GM12878 (cell line): ENCODE data around the gene MAP1S. TPM values are rescaled to one million over a fixed set of nuclear protein-coding genes. Genes with fewer than 3 reads are reported as not detected.
A peak's percentile ranks its signal among the peaks of the same experiment; 100 is the strongest.

Source experiments
- ATAC-seq: fragments of 200-7000 bp; cut with Tn5 transposase; 3 replicates; pipeline ENCODE4 v1.9.1; 2020; ENCODE audit warnings: mild to moderate bottlenecking, moderate library complexity
- BruUV-seq: library from RNA; stranded (reverse); fragments of 400-500 nt; replicated peaks from 2 replicates; lab custom pipeline; 2021; lab: Mats Ljungman, UMichigan
- CTCF ChIA-PET: fragments of 300-600 bp; sonication (Branson Sonifier 250); formaldehyde crosslinking; extraction: SDS; loops from one replicate; lab custom pipeline; 2021; ENCODE audit warnings: inconsistent platforms; lab: Yijun Ruan, JAX
- POLR2A ChIA-PET: fragments of 350-600 bp; formaldehyde crosslinking; extraction: SDS; loops from one replicate; lab custom pipeline; 2021; ENCODE audit warnings: inconsistent platforms; lab: Charles Lee
- RAD21 ChIA-PET: fragments of 300-600 bp; sonication (Branson Sonifier 250); formaldehyde crosslinking; loops from one replicate; lab custom pipeline; 2023; ENCODE audit warnings: antibody characterized with exemption; ENCODE audit not compliant: unreplicated experiment; lab: Charles Lee
- SMC1A ChIA-PET: fragments of 300-600 bp; sonication (Branson Sonifier 250); formaldehyde crosslinking; loops from one replicate; lab custom pipeline; 2023; ENCODE audit not compliant: unreplicated experiment, uncharacterized antibody; lab: Charles Lee
- DNase-seq: peaks from one replicate; pipeline ENCODE4 v3.0.0-alpha.2; 2011; ENCODE audit warnings: low read depth, low spot score
- FAIRE-seq: peaks from 3 replicates; lab custom pipeline; 2011; peaks lifted over from hg19 to GRCh38; lab: Jason Lieb, UNC
- H2AFZ ChIP-seq: 2 replicates; pipeline ENCODE4 v1.6.0; 2011; ENCODE audit warnings: low read depth, low read length, control low read depth; ENCODE audit not compliant: control insufficient read depth
- H3K27ac ChIP-seq: 2 replicates; pipeline ENCODE4 v1.5.1; 2011; ENCODE audit warnings: control low read depth; ENCODE audit not compliant: control insufficient read depth, insufficient read depth
- H3K27me3 ChIP-seq, 2 experiments: replicated peaks in 1 of 2; 2 replicates each; pipeline versions ENCODE4 v1.6.0 to v1.6.1; 2011; ENCODE audit warnings: low read length in 1 of 2; ENCODE audit not compliant: control insufficient read depth in 2 of 2, insufficient read depth in 2 of 2
- H3K36me3 ChIP-seq, 2 experiments: 2 replicates each; pipeline ENCODE4 v1.5.1; 2011; ENCODE audit warnings: low read length in 1 of 2; ENCODE audit not compliant: control insufficient read depth in 2 of 2, insufficient read depth in 2 of 2
- H3K4me1 ChIP-seq: 2 replicates; pipeline ENCODE4 v1.6.1; 2011; ENCODE audit warnings: mild to moderate bottlenecking, low read length, moderate library complexity, mixed read lengths; ENCODE audit not compliant: control insufficient read depth, insufficient read depth
- H3K4me2 ChIP-seq: 2 replicates; pipeline ENCODE4 v1.6.0; 2011; ENCODE audit warnings: control low read depth; ENCODE audit not compliant: control insufficient read depth, insufficient read depth
- H3K4me3 ChIP-seq: fragments of 200-600 bp; sonication (generic); 2 replicates; pipeline ENCODE4 v1.5.1; 2016
- H3K79me2 ChIP-seq: 2 replicates; pipeline ENCODE4 v1.6.0; 2011; ENCODE audit warnings: low read length; ENCODE audit not compliant: control insufficient read depth, insufficient read depth
- H3K9ac ChIP-seq: 2 replicates; pipeline ENCODE4 v1.8.0; 2011; ENCODE audit warnings: low read length, control low read depth, mixed read lengths; ENCODE audit not compliant: control insufficient read depth, insufficient read depth
- H3K9me3 ChIP-seq: replicated peaks from 3 replicates; pipeline ENCODE4 v1.5.1; 2011; ENCODE audit warnings: mild to moderate bottlenecking, low read length; ENCODE audit not compliant: control insufficient read depth, insufficient read depth
- H4K20me1 ChIP-seq: 2 replicates; pipeline ENCODE4 v1.6.0; 2011; ENCODE audit not compliant: control insufficient read depth, insufficient read depth
- ATF7 ChIP-seq: fragments of 450-650 bp; IDR thresholded peaks from 2 replicates; pipeline ENCODE4 v1.6.1; 2016; ENCODE audit warnings: low read depth, mild to moderate bottlenecking
- BCL3 ChIP-seq: IDR thresholded peaks from 2 replicates; pipeline ENCODE4 v1.6.1; 2011; ENCODE audit warnings: borderline replicate concordance, low read depth, mild to moderate bottlenecking, moderate library complexity, low read length; ENCODE audit not compliant: insufficient read depth, poor library complexity, severe bottlenecking
- CREM ChIP-seq: IDR thresholded peaks from 2 replicates; pipeline ENCODE4 v1.6.1; 2014; ENCODE audit warnings: antibody characterized with exemption, low read depth
- JUND ChIP-seq: IDR thresholded peaks from 2 replicates; pipeline ENCODE4 v1.6.1; 2012; ENCODE audit warnings: low read depth, mild to moderate bottlenecking, low read length, improper control_type of control experiment, moderate library complexity
- MYB ChIP-seq: fragments of 150-350 bp; IDR thresholded peaks from 2 replicates; pipeline ENCODE4 v1.6.1; 2014; ENCODE audit warnings: mild to moderate bottlenecking, low read depth, low read length, borderline replicate concordance
- NFYB ChIP-seq: IDR thresholded peaks from 2 replicates; pipeline ENCODE4 v1.6.1; 2011; ENCODE audit warnings: low read depth, mild to moderate bottlenecking, low read length, improper control_type of control experiment, moderate library complexity; ENCODE audit not compliant: insufficient read depth
- NR2F1 ChIP-seq: fragments of 450-650 bp; conservative IDR thresholded peaks from 2 replicates; pipeline ENCODE4 v1.6.1; 2017; ENCODE audit warnings: mild to moderate bottlenecking
- POLR2AphosphoS5 ChIP-seq: IDR thresholded peaks from 2 replicates; pipeline ENCODE4 v1.6.1; 2011; ENCODE audit warnings: mild to moderate bottlenecking, low read length, inconsistent platforms
- TCF12 ChIP-seq: IDR thresholded peaks from 2 replicates; pipeline ENCODE4 v1.6.1; 2011; ENCODE audit warnings: low read depth, mild to moderate bottlenecking, low read length
- ZSCAN29 ChIP-seq: fragments of 450-650 bp; IDR thresholded peaks from 2 replicates; pipeline ENCODE4 v1.6.1; 2017; ENCODE audit warnings: mild to moderate bottlenecking, moderate library complexity
- WGBS: methylation state at CpG from one replicate; pipeline ENCODE4 v1.1.6; 2016; ENCODE audit warnings: low lambda C conversion rate; ENCODE audit not compliant: insufficient replicate concordance, insufficient coverage; ENCODE audit errors: missing lambda C conversion rate; 5-methylcytosine and 5-hydroxymethylcytosine counted together
- in situ Hi-C: fragments of 300-500 bp; cut with MboI; formaldehyde crosslinking; loops from 9 replicates; pipeline ENCODE4 v1.14.3; 2018; ENCODE audit warnings: mixed read lengths
- intact Hi-C: fragments of 100-400 bp; cut with micrococcal nuclease; formaldehyde crosslinking; loops from one replicate; pipeline ENCODE4 v1.14.2; 2022; ENCODE audit not compliant: unreplicated experiment
- polyA plus RNA-seq, 11 experiments: library from polyadenylated mRNA; depleted of rRNA in 4 of 11; unstranded in 6 of 11; stranded (reverse) in 5 of 11; fragments of >200 nt; fragmentation: Nextera tagmentation in 4 of 11; fragmentation: Illumina TruSeq in 1 of 11; extraction: Ambion mirVana in 4 of 11; extraction: Trizol in 1 of 11; gene quantifications; 1 replicate in 1 of 11; 2 replicates in 10 of 11; pipeline versions ENCODE4 v1.2.1 to v1.2.3, GENCODE V29; 2011 to 2016; ENCODE audit warnings: inconsistent platforms in 2 of 11, missing spikeins in 2 of 11, low read depth in 1 of 11
- total RNA-seq, 4 experiments: library from RNA; depleted of rRNA in 3 of 4; stranded (reverse); fragments of >200 nt in 3 of 4; fragmentation: Illumina TruSeq in 1 of 4; extraction: Trizol in 1 of 4; gene quantifications; 2 replicates each; pipeline versions ENCODE4 v1.2.1 to v1.2.3, GENCODE V29; 2013 to 2021
- TF ChIP-seq, protein P1 (sequence below): fragments of 450-650 bp; IDR thresholded peaks from 2 replicates; pipeline ENCODE4 v1.6.1; 2017; ENCODE audit warnings: mild to moderate bottlenecking, moderate library complexity
- TF ChIP-seq, protein P2 (sequence below): IDR thresholded peaks from 2 replicates; pipeline ENCODE4 v1.6.1; 2012; ENCODE audit warnings: mild to moderate bottlenecking, low read depth, low read length

The MAP1S gene
- total and polyA plus RNA-seq, 10 of the 15 experiments (the other 5 are each of a cell fraction or from before 2014, with no cell fraction given), result 2.1 to 63.9 (median 15.0) TPM

- no peak overlapping the region for H3K9ac ChIP-seq
- ATAC-seq (peak; percentile 55), FAIRE-seq (no peak), DNase-seq (no peak)
- no peak overlapping the region for H3K4me3 ChIP-seq
- RAD21 ChIA-PET, result no interaction called here
- in situ Hi-C loops (no loop called here), intact Hi-C loops (no loop called here)
- peaks cover 5% of the 10 kb centered on the region; the same call in 1 of the 2 replicates for H3K4me1 ChIP-seq
- no peak overlapping the region for H2AFZ ChIP-seq
- H4K20me1 ChIP-seq, result no peaks in the 10 kb centered on the region
- no peaks in the 10 kb centered on the region for H3K79me2 ChIP-seq
- no peak overlapping the region for H3K4me2 ChIP-seq
- no peak overlapping the region for H3K27ac ChIP-seq
- POLR2A ChIA-PET, result interaction anchor here (0.6 kb wide), 1 partner anchor 253 kb away, joined by 3 read pairs; no protein-coding TSS in a partner anchor
- no peaks in the 10 kb centered on the region for H3K9me3 ChIP-seq
- BruUV-seq, result no TSS peak
- CTCF ChIA-PET, result interaction anchor here (1.1 to 1.2 kb wide), 2 partner anchors 23 to 174 kb away, joined by 4 read pairs; no protein-coding TSS in a partner anchor
- SMC1A ChIA-PET, result interaction anchor here (0.8 kb wide), 2 partner anchors 73 to 103 kb away, joined by 3 to 5 read pairs; no protein-coding TSS in a partner anchor
- peaks cover 0 to 8% of the 10 kb centered on the region in 2 experiments for H3K27me3 ChIP-seq
- no peaks in the 10 kb centered on the region for H3K36me3 ChIP-seq
- WGBS, result 44% methylated on average over 24 of the region's 25 CpGs
- TF ChIP-seq, protein P1, sequence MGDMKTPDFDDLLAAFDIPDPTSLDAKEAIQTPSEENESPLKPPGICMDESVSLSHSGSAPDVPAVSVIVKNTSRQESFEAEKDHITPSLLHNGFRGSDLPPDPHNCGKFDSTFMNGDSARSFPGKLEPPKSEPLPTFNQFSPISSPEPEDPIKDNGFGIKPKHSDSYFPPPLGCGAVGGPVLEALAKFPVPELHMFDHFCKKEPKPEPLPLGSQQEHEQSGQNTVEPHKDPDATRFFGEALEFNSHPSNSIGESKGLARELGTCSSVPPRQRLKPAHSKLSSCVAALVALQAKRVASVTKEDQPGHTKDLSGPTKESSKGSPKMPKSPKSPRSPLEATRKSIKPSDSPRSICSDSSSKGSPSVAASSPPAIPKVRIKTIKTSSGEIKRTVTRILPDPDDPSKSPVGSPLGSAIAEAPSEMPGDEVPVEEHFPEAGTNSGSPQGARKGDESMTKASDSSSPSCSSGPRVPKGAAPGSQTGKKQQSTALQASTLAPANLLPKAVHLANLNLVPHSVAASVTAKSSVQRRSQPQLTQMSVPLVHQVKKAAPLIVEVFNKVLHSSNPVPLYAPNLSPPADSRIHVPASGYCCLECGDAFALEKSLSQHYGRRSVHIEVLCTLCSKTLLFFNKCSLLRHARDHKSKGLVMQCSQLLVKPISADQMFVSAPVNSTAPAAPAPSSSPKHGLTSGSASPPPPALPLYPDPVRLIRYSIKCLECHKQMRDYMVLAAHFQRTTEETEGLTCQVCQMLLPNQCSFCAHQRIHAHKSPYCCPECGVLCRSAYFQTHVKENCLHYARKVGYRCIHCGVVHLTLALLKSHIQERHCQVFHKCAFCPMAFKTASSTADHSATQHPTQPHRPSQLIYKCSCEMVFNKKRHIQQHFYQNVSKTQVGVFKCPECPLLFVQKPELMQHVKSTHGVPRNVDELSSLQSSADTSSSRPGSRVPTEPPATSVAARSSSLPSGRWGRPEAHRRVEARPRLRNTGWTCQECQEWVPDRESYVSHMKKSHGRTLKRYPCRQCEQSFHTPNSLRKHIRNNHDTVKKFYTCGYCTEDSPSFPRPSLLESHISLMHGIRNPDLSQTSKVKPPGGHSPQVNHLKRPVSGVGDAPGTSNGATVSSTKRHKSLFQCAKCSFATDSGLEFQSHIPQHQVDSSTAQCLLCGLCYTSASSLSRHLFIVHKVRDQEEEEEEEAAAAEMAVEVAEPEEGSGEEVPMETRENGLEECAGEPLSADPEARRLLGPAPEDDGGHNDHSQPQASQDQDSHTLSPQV, result no peak
- TF ChIP-seq ZSCAN29 (no peak), BCL3 (no peak), NFYB (no peak), ATF7 (peak; percentile 94), MYB (no peak), TCF12 (no peak), JUND (peak; percentile 68; the same call in 1 of the 2 replicates), POLR2AphosphoS5 (no peak), NR2F1 (no peak), CREM (no peak)
- TF ChIP-seq, protein P2, sequence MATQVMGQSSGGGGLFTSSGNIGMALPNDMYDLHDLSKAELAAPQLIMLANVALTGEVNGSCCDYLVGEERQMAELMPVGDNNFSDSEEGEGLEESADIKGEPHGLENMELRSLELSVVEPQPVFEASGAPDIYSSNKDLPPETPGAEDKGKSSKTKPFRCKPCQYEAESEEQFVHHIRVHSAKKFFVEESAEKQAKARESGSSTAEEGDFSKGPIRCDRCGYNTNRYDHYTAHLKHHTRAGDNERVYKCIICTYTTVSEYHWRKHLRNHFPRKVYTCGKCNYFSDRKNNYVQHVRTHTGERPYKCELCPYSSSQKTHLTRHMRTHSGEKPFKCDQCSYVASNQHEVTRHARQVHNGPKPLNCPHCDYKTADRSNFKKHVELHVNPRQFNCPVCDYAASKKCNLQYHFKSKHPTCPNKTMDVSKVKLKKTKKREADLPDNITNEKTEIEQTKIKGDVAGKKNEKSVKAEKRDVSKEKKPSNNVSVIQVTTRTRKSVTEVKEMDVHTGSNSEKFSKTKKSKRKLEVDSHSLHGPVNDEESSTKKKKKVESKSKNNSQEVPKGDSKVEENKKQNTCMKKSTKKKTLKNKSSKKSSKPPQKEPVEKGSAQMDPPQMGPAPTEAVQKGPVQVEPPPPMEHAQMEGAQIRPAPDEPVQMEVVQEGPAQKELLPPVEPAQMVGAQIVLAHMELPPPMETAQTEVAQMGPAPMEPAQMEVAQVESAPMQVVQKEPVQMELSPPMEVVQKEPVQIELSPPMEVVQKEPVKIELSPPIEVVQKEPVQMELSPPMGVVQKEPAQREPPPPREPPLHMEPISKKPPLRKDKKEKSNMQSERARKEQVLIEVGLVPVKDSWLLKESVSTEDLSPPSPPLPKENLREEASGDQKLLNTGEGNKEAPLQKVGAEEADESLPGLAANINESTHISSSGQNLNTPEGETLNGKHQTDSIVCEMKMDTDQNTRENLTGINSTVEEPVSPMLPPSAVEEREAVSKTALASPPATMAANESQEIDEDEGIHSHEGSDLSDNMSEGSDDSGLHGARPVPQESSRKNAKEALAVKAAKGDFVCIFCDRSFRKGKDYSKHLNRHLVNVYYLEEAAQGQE, result peak; percentile 98
Measured at GRCh38 chr19:17681505-17682125, 37.7 kb upstream of the MAP1S start.
